Umbilical cord (tissue), 2 donors: ENCODE results near the gene SERPINC1. TPM values are rescaled to one million over a fixed set of nuclear protein-coding genes. Genes with fewer than 3 reads are reported as not detected.
"Not testable (repeated sequence)": the region's sequence is repeated elsewhere in the genome, so short reads cannot be mapped to it uniquely, and the experiment has no call there.

Experiments
- DNase-seq: peaks from one replicate; pipeline ENCODE4 v3.0.0-alpha.2; 2015; ENCODE audit warnings: low spot score
- total RNA-seq: library from RNA; depleted of rRNA; stranded (reverse); fragments of >200 nt; gene quantifications from one replicate; pipeline ENCODE4 v1.2.3, GENCODE V29; 2014; ENCODE audit warnings: low replicate concordance; ENCODE audit not compliant: insufficient read depth

SERPINC1 gene
- total RNA-seq, 1 donor from 2014 or later = not detected

GRCh38 chr1:173893611-173894010 is 23.5 kb downstream of the SERPINC1 start:
- no peak for DNase-seq

GRCh38 chr1:173889885-173890284 is 27.2 kb downstream of the SERPINC1 start:
- DNase-seq = no peak

GRCh38 chr1:173888749-173889148 is 28.4 kb downstream of the SERPINC1 start:
- no peak for DNase-seq

DNA sequence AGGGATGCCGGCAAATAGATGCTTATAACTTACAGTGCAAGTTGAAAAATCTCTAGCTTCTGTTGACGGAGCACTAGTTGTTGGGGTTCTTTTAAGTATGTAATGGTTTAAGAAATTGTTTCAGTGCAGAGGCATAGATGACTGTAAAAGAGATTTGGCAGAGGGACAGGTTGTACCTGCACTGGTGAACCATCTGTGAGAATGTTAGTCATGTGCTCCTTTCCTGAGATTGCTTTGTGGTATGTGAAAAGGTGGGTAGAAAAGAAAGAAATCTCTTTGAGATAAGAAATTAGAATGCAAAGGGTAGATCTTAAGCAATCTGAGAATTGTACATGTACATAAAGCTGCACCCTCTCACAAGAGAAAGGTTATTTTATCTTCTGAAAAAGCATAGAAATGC is 29.5 kb downstream of the SERPINC1 start:
- no peak for DNase-seq

GRCh38 chr1:173886746-173887611 is 30.1 kb downstream of the SERPINC1 start:
- no peak for DNase-seq

GRCh38 chr1:173884701-173885100 is 32.4 kb downstream of the SERPINC1 start:
- DNase-seq = no peak

GRCh38 chr1:173881117-173881516 is 36.0 kb downstream of the SERPINC1 start:
- not testable (repeated sequence) for DNase-seq

GRCh38 chr1:173878251-173878650 is 38.9 kb downstream of the SERPINC1 start:
- DNase-seq = no peak

DNA sequence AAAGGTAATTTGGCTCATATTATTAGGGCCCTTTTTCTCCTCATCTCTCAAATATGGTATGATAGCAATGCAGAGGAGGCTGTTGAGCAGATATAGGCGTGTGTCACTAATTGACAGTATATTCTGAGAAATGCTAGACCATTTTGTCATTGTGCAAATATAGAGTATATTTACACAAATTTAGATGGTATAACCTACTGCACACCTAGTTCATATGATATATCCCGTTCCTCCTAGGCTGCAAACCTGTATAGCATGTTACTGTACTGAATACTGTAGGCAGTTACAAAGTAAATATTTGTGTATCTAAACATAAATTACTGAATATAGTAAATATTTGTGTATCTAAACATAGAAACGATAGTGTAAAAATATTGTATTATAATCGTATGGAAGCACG is 40.4 kb downstream of the SERPINC1 start:
- DNase-seq = no peak

- DNase-seq = no peak
Observed at GRCh38 chr1:173871500-173871899, 45.6 kb downstream of the SERPINC1 start.

DNA sequence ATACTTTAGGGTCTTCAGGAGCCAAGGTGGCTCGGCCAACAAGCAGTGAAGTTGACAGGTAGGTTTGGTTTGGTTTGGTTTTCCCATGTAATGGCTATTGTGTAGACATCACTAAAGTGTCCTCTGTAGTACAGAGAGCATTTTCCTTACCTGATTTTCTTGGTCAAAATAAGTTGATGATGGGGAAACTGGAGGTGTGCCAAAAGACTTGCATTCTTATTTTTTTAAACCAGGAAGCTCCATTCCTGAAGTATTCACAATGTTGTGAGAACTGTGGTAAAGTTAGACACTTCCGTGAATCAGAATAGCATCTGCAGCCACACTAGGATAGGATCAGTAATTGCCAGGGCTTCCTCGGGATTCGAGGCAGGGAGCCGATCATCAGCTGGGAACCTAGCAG is 46.0 kb downstream of the SERPINC1 start:
- no peak for DNase-seq

GRCh38 chr1:173870252-173871075 is 46.7 kb downstream of the SERPINC1 start:
- no peak for DNase-seq

DNA sequence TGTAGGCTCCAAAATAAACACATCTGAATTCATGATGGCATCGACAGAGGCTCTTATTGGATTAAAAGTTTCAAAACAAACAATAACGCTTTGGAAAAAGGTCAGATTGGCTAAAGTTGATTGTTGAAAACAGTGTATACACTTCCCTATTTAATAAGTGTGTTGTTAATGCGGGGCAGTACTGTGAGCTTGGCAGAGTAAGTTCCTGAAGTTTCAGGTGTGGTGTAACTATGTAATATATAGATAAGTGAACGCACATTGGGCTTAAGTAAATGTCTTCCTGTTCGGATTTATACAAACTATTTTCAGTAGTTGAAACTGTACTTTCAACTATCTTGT is 48.1 kb downstream of the SERPINC1 start:
- DNase-seq = no peak

GRCh38 chr1:173868266-173869020 is 48.7 kb downstream of the SERPINC1 start, which contains the start of gene ZBTB37:
Gene ZBTB37 (plus strand): TSS chr1:173868380. CDS start chr1:173870226, 1,846 bp downstream.
- peak; percentile 88 for DNase-seq

- DNase-seq = peak; percentile 100
Observed at GRCh38 chr1:173867753-173868265, 49.3 kb downstream of the SERPINC1 start, which contains the start of gene GAS5. Gene GAS5 (minus strand): TSS chr1:173867989.

DNA sequence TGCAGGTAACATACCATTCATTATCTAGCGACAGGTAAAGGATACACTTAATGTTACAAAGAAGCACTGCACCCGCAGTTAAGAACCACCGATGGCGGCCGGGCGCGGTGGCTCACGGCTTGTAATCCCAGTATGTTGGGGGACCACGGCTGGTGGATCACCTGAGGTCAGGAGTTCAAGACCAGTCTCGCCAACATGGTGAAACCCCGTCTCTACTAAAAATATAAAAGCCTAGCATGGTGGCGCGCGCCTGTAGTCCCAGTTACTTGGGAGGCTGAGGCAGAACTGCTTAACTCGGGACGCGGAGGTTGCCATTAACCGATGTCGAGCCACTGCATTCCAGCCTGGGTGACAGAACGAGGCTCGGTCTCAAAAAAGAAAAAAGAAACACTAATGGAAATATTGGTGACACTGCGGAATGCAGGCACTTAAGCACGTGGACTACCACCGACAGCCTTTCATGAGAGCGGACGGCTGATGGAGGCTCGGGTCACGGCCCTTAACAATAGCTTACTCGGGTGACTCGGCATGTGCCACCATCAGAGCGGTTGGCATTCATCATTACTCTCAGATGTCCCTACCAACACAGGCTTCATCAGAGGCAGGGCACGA is 49.9 kb downstream of the SERPINC1 start:
- no peak for DNase-seq

- DNase-seq = no peak
Observed at GRCh38 chr1:173866413-173867115, 50.6 kb downstream of the SERPINC1 start.

- DNase-seq = no peak
Observed at GRCh38 chr1:173865468-173866164, 51.5 kb downstream of the SERPINC1 start.

DNA sequence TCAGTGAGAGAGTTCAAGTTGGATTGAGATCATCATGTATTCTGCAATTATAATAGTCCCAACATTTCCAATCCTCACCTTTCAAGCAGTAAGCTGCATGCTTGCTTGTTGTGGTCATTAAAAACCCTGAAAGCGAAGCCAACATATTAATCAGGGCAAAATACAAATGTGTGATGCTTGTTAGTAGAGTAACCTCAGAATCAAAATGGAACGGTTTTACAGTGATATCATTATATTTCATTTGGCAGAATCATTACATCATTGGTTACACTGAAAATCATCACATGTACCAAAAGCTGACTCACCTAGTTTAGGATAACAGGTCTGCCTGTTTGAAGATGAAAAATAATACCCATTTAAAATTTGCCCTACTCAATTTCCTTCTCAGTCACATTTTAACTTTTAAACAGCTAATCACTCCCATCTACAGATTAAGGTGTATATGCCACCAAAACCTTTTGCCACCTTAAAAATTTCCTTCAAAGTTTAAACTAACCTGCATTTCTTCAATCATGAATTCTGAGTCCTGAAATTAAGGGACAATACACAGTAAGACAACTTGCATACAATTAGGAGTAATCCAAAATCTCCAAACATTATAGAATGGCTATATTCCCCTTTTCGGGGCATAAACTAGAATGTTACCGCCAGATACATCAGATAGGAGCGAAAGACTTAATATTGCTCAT is 52.8 kb downstream of the SERPINC1 start:
- DNase-seq = no peak
